NCI-H146 treated with DMSO at 0.1 percent for 48 hours (cell line): ENCODE results near the gene CXXC1.
"Not testable (repeated sequence)": the region's sequence is repeated elsewhere in the genome, so short reads cannot be mapped to it uniquely, and the experiment has no call there.

ENCODE experiments used
- DNase-seq: peaks from one replicate; lab custom pipeline; 2025; ENCODE audit not compliant: unreplicated experiment; lab: John Stamatoyannopoulos, UW

The CXXC1 gene

GRCh38 chr18:50287441-50288347 is at the start of gene CXXC1:
CXXC1 (minus strand) TSS chr18:50287692; CDS start chr18:50287589, 103 bp downstream.
- peak; percentile 100 for DNase-seq

GRCh38 chr18:50334546-50335152 is 47.2 kb upstream of the CXXC1 start:
- DNase-seq = no peak

- DNase-seq = no peak
Measured at GRCh38 chr18:50331691-50332090, 44.2 kb upstream of the CXXC1 start.

- DNase-seq = no peak
Measured at GRCh38 chr18:50330176-50330575, 42.7 kb upstream of the CXXC1 start.

- no peak for DNase-seq
Measured at GRCh38 chr18:50327983-50328382, 40.5 kb upstream of the CXXC1 start.

- DNase-seq = no peak
Measured at GRCh38 chr18:50320719-50321118, 33.2 kb upstream of the CXXC1 start.

GRCh38 chr18:50315100-50315871 is 27.8 kb upstream of the CXXC1 start:
- DNase-seq = no peak

- DNase-seq = no peak
Measured at GRCh38 chr18:50313873-50314460, 26.5 kb upstream of the CXXC1 start.

GRCh38 chr18:50313031-50313607 is 25.6 kb upstream of the CXXC1 start:
- DNase-seq = no peak

GRCh38 chr18:50312296-50313030 is 25.0 kb upstream of the CXXC1 start:
- DNase-seq = no peak

- DNase-seq = no peak
Measured at GRCh38 chr18:50311650-50312049, 24.2 kb upstream of the CXXC1 start.

- DNase-seq = no peak
Measured at GRCh38 chr18:50310080-50310479, 22.6 kb upstream of the CXXC1 start.

GRCh38 chr18:50308851-50309250 is 21.4 kb upstream of the CXXC1 start:
- DNase-seq = not testable (repeated sequence)

GRCh38 chr18:50307738-50308470 is 20.4 kb upstream of the CXXC1 start:
- peak; percentile 86 for DNase-seq

GRCh38 chr18:50307400-50307737 is 19.9 kb upstream of the CXXC1 start:
- DNase-seq = no peak

- no peak for DNase-seq
Measured at GRCh38 chr18:50306944-50307343, 19.5 kb upstream of the CXXC1 start.

GRCh38 chr18:50301074-50301473 is 13.6 kb upstream of the CXXC1 start:
- no peak for DNase-seq

- no peak for DNase-seq
Measured at GRCh38 chr18:50299626-50300388, 12.3 kb upstream of the CXXC1 start.
